NCI-H2081 (cell line): ENCODE measurements around the gene KRT15.

Source experiments
- DNase-seq, 2 experiments: peaks; one replicate each; lab custom pipeline; 2025; lab: John Stamatoyannopoulos, UW

KRT15 gene

GRCh38 chr17:41518789-41519449 is at the start of gene KRT15:
Gene KRT15 (minus strand): TSS chr17:41518890. CDS start chr17:41518827, 63 bp downstream.
- DNase-seq, result peak; percentile 75 to 91

DNA sequence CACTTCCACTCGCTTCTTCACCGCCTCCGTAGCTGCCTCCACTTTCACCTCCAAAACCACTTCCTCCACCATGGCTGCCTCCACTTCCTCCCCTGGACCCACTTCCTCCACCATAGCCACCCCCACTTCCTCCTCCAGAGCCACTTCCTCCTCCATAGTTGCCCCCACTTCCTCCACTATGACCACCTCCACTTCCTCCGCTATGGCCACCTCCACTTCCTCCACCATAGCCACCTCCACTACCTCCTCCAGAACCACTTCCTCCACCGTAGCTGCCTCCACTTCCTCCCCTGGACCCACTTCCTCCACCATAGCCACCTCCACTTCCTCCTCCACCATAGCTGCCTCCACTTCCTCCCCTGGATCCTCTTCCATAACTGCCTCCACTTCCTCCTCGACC is 48.6 kb upstream of the KRT15 start:
- DNase-seq, result no peak

- DNase-seq, result no peak
These were observed 46.6 kb upstream of the KRT15 start for GRCh38 chr17:41565338-41565737.

- DNase-seq, result no peak
These were observed 45.0 kb upstream of the KRT15 start for GRCh38 chr17:41563607-41564170.

DNA sequence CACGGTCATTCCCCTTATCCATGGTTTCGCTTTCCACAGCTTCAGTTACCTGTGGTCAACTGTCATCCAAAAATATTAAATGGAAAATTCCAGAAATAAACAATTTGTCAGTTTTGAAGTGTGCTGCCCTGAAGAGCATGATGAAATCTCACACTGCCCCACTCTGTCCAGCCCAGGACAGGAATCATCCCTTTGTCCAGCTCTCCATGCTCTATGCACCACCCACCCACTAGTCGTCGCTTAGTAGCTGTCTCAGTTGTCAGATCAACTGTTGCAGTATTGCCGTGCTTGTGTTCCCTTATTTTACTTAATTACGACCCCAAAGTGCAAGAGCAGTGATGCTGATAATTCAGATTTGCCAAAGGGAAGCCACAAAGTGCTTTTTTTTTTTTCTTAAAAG is 42.9 kb upstream of the KRT15 start:
- DNase-seq, result no peak

GRCh38 chr17:41559548-41559947 is 40.9 kb upstream of the KRT15 start:
- DNase-seq, result no peak

DNA sequence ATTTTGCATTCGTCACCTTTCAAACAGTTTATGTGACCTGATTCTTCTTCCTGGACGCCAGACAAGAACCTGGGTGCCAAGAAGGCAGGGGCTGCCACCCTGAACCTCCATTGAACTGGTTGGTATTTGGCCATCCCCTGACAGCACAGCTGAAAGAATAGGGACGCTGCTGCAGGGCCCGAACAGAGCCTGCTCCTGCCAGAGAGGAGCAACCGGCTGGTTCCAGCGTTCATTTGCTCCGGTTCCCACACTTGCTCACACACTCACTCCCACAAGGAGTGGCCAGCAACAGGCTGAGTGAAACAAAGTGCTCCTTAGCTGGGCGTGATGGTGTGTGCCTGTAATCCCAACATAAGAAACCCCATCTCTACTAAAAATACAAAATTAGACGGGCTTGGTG is 38.2 kb upstream of the KRT15 start:
- DNase-seq, result no peak

DNA sequence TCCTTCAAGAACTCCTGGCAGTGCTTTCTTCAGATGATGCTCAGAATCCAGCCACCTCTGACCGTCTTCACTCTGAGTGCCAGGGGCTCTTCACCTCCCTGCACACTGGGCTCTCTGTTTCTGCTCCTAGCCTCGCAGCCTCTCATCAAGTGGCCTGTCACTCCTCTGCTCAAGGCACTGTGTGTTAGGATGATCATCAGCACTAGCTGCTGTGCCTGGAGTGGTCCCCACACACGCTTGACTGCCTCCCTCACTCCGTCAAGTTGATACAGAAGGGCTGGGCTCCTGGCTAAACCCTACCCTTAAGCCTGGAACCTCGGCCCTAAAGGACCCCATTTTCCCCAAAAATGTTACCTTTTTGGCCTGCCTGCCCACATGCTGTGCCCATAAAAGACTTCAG is 37.6 kb upstream of the KRT15 start:
- DNase-seq, result no peak

- DNase-seq, result no peak
These were observed 36.6 kb upstream of the KRT15 start for GRCh38 chr17:41555105-41555887.

- no peak for DNase-seq
These were observed 35.4 kb upstream of the KRT15 start for GRCh38 chr17:41553987-41554680.

DNA sequence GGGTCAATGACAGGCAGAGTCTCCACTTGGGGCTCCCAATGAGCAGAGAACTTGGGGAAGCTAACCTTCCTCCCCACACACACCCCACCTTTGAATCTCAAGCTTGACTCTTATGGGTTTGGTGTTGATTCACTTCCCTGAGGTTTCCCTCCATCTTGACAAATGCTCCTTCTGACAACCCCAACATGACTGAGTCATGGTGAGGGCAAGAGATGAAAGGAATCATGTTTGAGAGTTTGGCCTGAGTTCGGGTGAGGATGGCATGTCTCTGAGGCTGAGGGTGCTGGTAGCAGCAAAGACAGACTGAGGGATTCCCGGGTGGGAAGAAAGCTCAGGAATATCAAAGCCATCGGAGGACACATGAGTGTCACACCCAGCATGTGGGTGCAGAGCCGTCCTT is 34.5 kb upstream of the KRT15 start:
- DNase-seq, result no peak

GRCh38 chr17:41552455-41552854 is 33.8 kb upstream of the KRT15 start:
- no peak for DNase-seq

GRCh38 chr17:41551365-41551764 is 32.7 kb upstream of the KRT15 start:
- DNase-seq, result no peak

- no peak for DNase-seq
These were observed 30.9 kb upstream of the KRT15 start for GRCh38 chr17:41549596-41550039.

DNA sequence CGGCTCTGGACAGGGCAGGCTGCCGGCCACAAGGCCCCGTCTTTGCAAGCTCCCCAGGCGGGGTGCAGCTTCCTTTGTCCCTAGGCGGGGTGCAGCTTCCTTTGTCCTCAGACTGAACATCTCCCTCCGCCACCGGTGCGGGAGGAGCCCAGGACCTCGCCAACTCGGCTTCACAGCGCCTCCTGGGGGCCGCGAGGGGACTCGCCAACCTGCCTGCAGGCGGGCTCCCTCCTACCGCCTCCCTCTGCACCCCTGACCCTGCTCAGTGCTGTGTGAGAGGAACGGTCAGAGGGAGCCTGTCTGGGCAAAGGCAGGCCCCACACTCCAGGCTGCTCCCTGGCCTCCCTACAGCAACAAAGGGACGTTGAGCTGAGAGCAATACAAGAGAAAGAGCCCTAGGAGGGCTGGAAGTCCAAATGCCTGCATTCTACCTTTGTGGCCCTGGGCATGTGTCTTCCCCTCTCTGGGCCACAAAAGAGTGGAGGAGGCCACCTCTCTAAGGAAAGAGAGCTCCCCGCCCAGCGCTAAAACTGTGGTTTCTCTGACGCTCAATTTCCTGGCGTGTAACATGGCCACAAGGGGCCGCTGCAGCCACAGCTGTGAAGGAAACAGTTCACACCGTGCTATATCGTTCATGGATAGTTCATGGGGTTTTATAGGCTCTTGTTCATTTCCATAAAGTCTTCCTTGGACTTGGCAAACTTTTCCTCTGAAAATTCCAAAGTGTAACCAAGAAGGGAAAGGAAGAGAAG is 30.3 kb upstream of the KRT15 start:
- DNase-seq, result peak; percentile 85 to 88

- DNase-seq, result no peak
These were observed 29.5 kb upstream of the KRT15 start for GRCh38 chr17:41547921-41548843.

DNA sequence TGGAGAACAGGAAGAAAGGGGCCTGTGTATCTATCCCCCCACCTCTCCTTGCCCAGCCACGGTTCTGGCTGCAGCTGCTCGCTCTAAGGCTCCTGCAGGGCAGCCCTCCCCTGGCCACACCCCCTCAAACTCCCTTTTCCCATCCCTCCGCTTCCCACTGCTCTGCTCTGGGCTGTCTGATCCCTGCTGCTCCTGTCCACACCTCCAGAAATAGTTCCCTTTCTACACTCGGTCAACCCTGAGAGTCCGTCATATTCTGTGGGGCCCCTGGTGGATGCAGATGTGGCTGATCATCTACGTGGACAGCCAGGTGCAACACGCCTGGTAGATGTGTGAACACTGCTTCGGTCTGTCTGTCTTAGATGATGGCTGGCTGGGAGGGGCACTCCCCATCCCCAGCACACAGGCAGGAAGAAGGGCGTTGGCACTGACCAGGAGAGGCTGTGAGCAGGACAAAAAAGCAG is 28.7 kb upstream of the KRT15 start:
- DNase-seq, result peak in 1 of 2 experiments; percentile 41

- DNase-seq, result no peak
These were observed 28.1 kb upstream of the KRT15 start for GRCh38 chr17:41546819-41547218.

GRCh38 chr17:41545829-41546410 is 27.2 kb upstream of the KRT15 start:
- no peak for DNase-seq

DNA sequence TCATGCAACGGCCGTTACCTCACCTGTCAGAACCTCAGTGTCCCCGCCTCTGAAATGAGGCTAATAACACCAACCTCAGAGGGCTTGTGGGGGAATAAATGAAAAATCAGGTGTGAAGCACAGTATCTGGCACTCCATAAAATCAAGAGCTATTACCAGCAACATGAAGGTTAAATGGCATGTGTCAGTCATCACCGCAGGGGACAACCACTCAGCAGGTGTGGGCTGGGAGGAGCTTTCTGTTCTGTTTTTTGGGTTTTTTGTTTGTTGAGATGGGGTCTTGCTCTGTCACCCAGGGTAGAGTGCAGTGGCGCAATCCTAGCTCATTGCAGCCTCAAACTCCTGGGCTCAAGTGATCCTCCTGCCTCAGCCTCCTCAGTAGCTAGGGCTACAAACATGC is 26.2 kb upstream of the KRT15 start:
- no peak for DNase-seq
